ENCODE data around the gene PGAP2. TPM values are rescaled to one million over a fixed set of nuclear protein-coding genes. Genes with fewer than 3 reads are reported as not detected.

PGAP2 gene
- total and polyA plus RNA-seq, 10 of the 15 experiments (the other 5 are each of a cell fraction or from before 2014, with no cell fraction given) = 12.3 to 37.4 (median 31.9) TPM

DNA sequence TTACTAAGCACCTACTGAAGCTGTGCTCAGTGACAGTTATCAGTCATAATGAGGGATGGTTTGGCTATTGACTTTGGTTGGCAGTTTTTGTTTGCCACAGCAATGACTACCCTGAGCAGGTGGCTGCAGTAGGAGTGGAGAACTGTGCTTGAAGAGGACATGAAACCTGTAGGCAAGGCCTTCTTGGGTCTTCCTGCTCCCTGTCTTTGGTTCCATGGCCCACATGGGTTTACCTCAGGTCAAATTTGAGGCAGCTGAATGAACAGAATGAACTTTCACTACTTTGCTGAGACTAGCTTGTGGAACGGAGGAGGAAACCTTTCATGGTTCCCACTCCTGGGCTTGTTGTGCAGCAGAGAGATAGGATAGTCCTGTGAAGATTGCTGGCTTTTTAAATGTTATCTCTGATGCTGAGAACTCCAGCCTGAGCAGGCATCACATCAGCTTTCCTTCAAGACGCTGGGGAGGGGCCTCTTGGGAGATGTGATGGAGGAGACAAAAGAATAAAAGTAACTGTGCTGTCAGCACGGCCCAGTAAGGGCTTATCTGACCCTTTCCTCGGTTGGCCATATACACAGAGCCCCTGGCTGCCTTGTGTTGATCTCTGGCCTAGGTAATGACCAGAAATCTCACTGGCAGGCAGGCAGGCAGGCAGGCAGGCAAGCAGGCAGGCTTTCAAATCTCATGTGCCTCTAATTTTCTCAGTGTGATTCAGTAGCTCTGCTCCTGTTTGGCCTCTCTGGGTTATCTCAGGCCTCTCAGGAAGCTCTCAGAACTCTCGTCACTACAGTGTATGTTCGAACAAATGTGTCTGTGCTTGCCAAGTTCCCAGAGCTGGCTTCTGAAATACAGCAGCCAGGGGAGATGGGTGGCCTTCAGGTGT, 59.1 kb downstream of the PGAP2 start:
- WGBS (ENCODE audit: insufficient coverage, insufficient replicate concordance, low lambda C conversion rate, missing lambda C conversion rate) = 29% methylated on average over 6 of the region's 6 CpGs
- ChIA-PET SMC1A (ENCODE audit: uncharacterized antibody, unreplicated experiment) (interaction anchor here (0.7 to 23.8 kb wide), 14 partner anchors 12 to 206 kb away, joined by 3 to 633 read pairs (median 6); partner anchors contain the start of gene STIM1), CTCF (interaction anchor here (0.9 to 39.6 kb wide), 6 partner anchors 3 to 81 kb away, joined by 3 to 1047 read pairs (median 6); partner anchors contain the start of genes RHOG and STIM1), POLR2A (interaction anchor here (0.9 to 18.1 kb wide), 10 partner anchors 10 to 100 kb away, joined by 3 to 405 read pairs (median 4); partner anchors contain the start of genes NUP98 and STIM1), RAD21 (ENCODE audit: unreplicated experiment) (interaction anchor here (0.7 to 16.8 kb wide), 18 partner anchors 8 to 201 kb away, joined by 3 to 253 read pairs (median 4); partner anchors contain the start of genes RHOG and STIM1)
- Histone ChIP-seq H3K9me3 (replicated peaks; ENCODE audit: control insufficient read depth, insufficient read depth, low read length) (no peaks in the 10 kb centered on the region), H3K27me3 (replicated peaks in 1 of 2; ENCODE audit: control insufficient read depth in 2 of 2, insufficient read depth in 2 of 2, low read length in 1 of 2) (no peaks in the 10 kb centered on the region), H2AFZ (ENCODE audit: control insufficient read depth, low read depth, low read length) (no peak overlapping the region), H3K4me1 (ENCODE audit: control insufficient read depth, insufficient read depth, low read length) (peaks cover 65% of the 10 kb centered on the region), H3K27ac (ENCODE audit: control insufficient read depth, insufficient read depth) (peak overlapping the region; percentile 82), H3K36me3 (ENCODE audit: control insufficient read depth in 2 of 2, insufficient read depth in 2 of 2, low read length in 1 of 2) (no peaks in the 10 kb centered on the region), H3K79me2 (ENCODE audit: control insufficient read depth, insufficient read depth, low read length) (peaks cover 95% of the 10 kb centered on the region), H3K4me2 (ENCODE audit: control insufficient read depth, insufficient read depth) (peak overlapping the region; percentile 86), H3K9ac (ENCODE audit: control insufficient read depth, insufficient read depth, low read length) (peak overlapping the region; percentile 31), H3K4me3 (peak overlapping the region; percentile 28; the same call in 1 of the 2 replicates), H4K20me1 (ENCODE audit: control insufficient read depth, insufficient read depth) (no peaks in the 10 kb centered on the region)
- BruUV-seq (replicated peaks) = no TSS peak
- in situ Hi-C loops (cut with MboI) = loop anchor here (25.0 kb wide), 2 partner anchors 1470 to 1820 kb away; partner anchors contain the start of genes OR51B5, TRIM22 and TRIM5
- intact Hi-C loops (cut with micrococcal nuclease; ENCODE audit: unreplicated experiment) = no loop called here
- peak; percentile 57 for ATAC-seq
- FAIRE-seq = peak; percentile 70
- DNase-seq (ENCODE audit: low read depth, low spot score) = peak; percentile 66
- TF ChIP-seq BCL3 (IDR thresholded peaks at IDR 0.05; ENCODE audit: borderline replicate concordance, insufficient read depth, low read depth, low read length, poor library complexity, severe bottlenecking) = peak; percentile 31
- 0 out of 2 replicates have a peak, but pooled peaks have one; percentile 19 for TF ChIP-seq MEF2A (IDR thresholded peaks at IDR 0.05; ENCODE audit: insufficient read depth, low read depth, low read length)
- TF ChIP-seq PKNOX1 (IDR thresholded peaks at IDR 0.05) = peak; percentile 87
- TF ChIP-seq CREB1 (IDR thresholded peaks at IDR 0.05; ENCODE audit: low read depth) = 0 out of 2 replicates have a peak, but pooled peaks have one; percentile 10
- peak; percentile 38 to 53; a peak in 1 of 4 replicates for TF ChIP-seq SRF (IDR thresholded peaks at IDR 0.05; ENCODE audit: low read depth in 2 of 2, low read length in 2 of 2)
- TF ChIP-seq NR2F1 (conservative IDR thresholded peaks at IDR 0.05) = no peak
- peak; percentile 76 for TF ChIP-seq PBX3 (IDR thresholded peaks at IDR 0.05; ENCODE audit: insufficient replicate concordance, low read depth, low read length)
- no peak for TF ChIP-seq TARDBP (IDR thresholded peaks at IDR 0.05; ENCODE audit: borderline replicate concordance)
- TF ChIP-seq HSF1 (IDR thresholded peaks at IDR 0.05; ENCODE audit: low read depth, low read length) = no peak
- TF ChIP-seq TCF12 (IDR thresholded peaks at IDR 0.05; ENCODE audit: low read depth, low read length) = peak; percentile 67; the same call in 1 of the 2 replicates
- TF ChIP-seq RUNX3 (IDR thresholded peaks at IDR 0.05; ENCODE audit: low read length) = peak; percentile 56
- TF ChIP-seq IKZF1 (conservative IDR thresholded peaks at IDR 0.05) = peak; percentile 24; the same call in 1 of the 2 replicates
- TF ChIP-seq ETV6 (conservative IDR thresholded peaks at IDR 0.05 in 1 of 2, IDR thresholded peaks at IDR 0.05 in 1 of 2; ENCODE audit: borderline replicate concordance in 1 of 2, low read depth in 1 of 2) = no peak
- TF ChIP-seq NFIC (IDR thresholded peaks at IDR 0.05; ENCODE audit: low read depth, low read length) = 0 out of 2 replicates have a peak, but pooled peaks have one; percentile 20
- no peak for TF ChIP-seq HDGF (IDR thresholded peaks at IDR 0.05)
- peak; percentile 62; the same call in 1 of the 2 replicates for TF ChIP-seq TCF3 (IDR thresholded peaks at IDR 0.05; ENCODE audit: borderline replicate concordance, insufficient read depth, low read depth, low read length)

All from GM12878 (cell line).